ENCODE results near the gene EFS. TPM values are rescaled to one million over a fixed set of nuclear protein-coding genes. Genes with fewer than 3 reads are reported as not detected.

EFS gene
- total and polyA plus RNA-seq, 10 of the 15 experiments (the other 5 are each of a cell fraction or from before 2014, with no cell fraction given): 0.08 TPM; not detected in 9

DNA sequence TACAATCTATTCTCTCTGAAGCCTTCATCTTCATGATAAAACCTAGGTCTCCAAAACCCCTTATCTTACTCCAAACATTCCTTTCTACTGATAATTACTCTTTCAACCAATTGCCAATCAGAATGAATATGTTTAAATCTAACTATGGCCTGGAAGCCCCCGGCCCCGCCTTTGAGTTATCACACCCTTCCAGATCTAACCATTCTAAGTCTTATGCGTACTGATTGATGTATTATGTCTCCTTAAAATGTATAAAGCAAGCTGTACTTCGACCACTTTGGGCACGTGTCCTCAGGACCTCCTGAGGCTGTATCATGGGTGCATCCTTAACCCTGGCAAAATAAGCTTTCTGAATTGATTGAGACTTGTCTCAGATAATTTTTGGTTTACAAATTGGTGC lies 29.3 kb downstream of the EFS start:
- Histone ChIP-seq H3K27me3 (replicated peaks in 1 of 2; ENCODE audit: control insufficient read depth in 2 of 2, insufficient read depth in 2 of 2, low read length in 1 of 2) (no peaks in the 10 kb centered on the region), H3K9ac (ENCODE audit: control insufficient read depth, insufficient read depth, low read length) (no peak overlapping the region), H3K4me3 (no peak overlapping the region), H3K79me2 (ENCODE audit: control insufficient read depth, insufficient read depth, low read length) (no peaks in the 10 kb centered on the region), H2AFZ (ENCODE audit: control insufficient read depth, low read depth, low read length) (no peak overlapping the region), H3K27ac (ENCODE audit: control insufficient read depth, insufficient read depth) (no peak overlapping the region), H3K4me2 (ENCODE audit: control insufficient read depth, insufficient read depth) (no peak overlapping the region), H3K4me1 (ENCODE audit: control insufficient read depth, insufficient read depth, low read length) (no peaks in the 10 kb centered on the region), H4K20me1 (ENCODE audit: control insufficient read depth, insufficient read depth) (no peaks in the 10 kb centered on the region), H3K9me3 (replicated peaks; ENCODE audit: control insufficient read depth, insufficient read depth, low read length) (no peaks in the 10 kb centered on the region; the same call in 2 of the 3 replicates), H3K36me3 (ENCODE audit: control insufficient read depth in 2 of 2, insufficient read depth in 2 of 2, low read length in 1 of 2) (no peaks in the 10 kb centered on the region)
- ATAC-seq (no peak), FAIRE-seq (no peak), DNase-seq (ENCODE audit: low read depth, low spot score) (no peak)
- ChIA-PET RAD21 (ENCODE audit: unreplicated experiment) (no interaction called here), CTCF (interaction anchor here (1.1 to 1.3 kb wide), 2 partner anchors 9 to 44 kb away, joined by 3 read pairs; no protein-coding TSS in a partner anchor), SMC1A (ENCODE audit: uncharacterized antibody, unreplicated experiment) (no interaction called here), POLR2A (interaction anchor here (0.6 kb wide), 2 partner anchors 398 to 1750 kb away, joined by 3 to 4 read pairs; no protein-coding TSS in a partner anchor)
- TF ChIP-seq FOXM1 (IDR thresholded peaks at IDR 0.05; ENCODE audit: low read depth, low read length): no peak
- TF ChIP-seq TCF12 (IDR thresholded peaks at IDR 0.05; ENCODE audit: low read depth, low read length): no peak
- no peak for TF ChIP-seq BRCA1 (IDR thresholded peaks at IDR 0.05; ENCODE audit: low read depth, low read length)
- TF ChIP-seq NR2C1 (IDR thresholded peaks at IDR 0.05): no peak
- TF ChIP-seq NBN (IDR thresholded peaks at IDR 0.05): no peak
- TF ChIP-seq E4F1 (IDR thresholded peaks at IDR 0.05; ENCODE audit: borderline replicate concordance, partially characterized antibody): no peak
- TF ChIP-seq BHLHE40 (IDR thresholded peaks at IDR 0.05; ENCODE audit: borderline replicate concordance in 1 of 2, low read depth in 2 of 2, low read length in 1 of 2): no peak
- no peak for TF ChIP-seq RFX5 (IDR thresholded peaks at IDR 0.05; ENCODE audit: low read depth, low read length)
- TF ChIP-seq SREBF1 (IDR thresholded peaks at IDR 0.05; ENCODE audit: low read length): no peak
- TF ChIP-seq, protein P1, sequence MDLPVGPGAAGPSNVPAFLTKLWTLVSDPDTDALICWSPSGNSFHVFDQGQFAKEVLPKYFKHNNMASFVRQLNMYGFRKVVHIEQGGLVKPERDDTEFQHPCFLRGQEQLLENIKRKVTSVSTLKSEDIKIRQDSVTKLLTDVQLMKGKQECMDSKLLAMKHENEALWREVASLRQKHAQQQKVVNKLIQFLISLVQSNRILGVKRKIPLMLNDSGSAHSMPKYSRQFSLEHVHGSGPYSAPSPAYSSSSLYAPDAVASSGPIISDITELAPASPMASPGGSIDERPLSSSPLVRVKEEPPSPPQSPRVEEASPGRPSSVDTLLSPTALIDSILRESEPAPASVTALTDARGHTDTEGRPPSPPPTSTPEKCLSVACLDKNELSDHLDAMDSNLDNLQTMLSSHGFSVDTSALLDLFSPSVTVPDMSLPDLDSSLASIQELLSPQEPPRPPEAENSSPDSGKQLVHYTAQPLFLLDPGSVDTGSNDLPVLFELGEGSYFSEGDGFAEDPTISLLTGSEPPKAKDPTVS (IDR thresholded peaks at IDR 0.05; ENCODE audit: low read depth, low read length): no peak
- no peak for TF ChIP-seq SMC3 (IDR thresholded peaks at IDR 0.05; ENCODE audit: borderline replicate concordance, low read length)
- no peak for TF ChIP-seq GATAD2B (conservative IDR thresholded peaks at IDR 0.05; ENCODE audit: low read depth)
- TF ChIP-seq SP1 (IDR thresholded peaks at IDR 0.05; ENCODE audit: low read depth, low read length): no peak
- TF ChIP-seq CHD4 (IDR thresholded peaks at IDR 0.05): no peak
- intact Hi-C loops (cut with micrococcal nuclease; ENCODE audit: unreplicated experiment) (no loop called here), in situ Hi-C loops (cut with MboI) (no loop called here)
- no TSS peak for BruUV-seq (replicated peaks)
- 19% methylated on average over 5 of the region's 5 CpGs for WGBS (ENCODE audit: insufficient coverage, insufficient replicate concordance, low lambda C conversion rate, missing lambda C conversion rate)
